ENCODE results near the gene CCDC97.

DNA sequence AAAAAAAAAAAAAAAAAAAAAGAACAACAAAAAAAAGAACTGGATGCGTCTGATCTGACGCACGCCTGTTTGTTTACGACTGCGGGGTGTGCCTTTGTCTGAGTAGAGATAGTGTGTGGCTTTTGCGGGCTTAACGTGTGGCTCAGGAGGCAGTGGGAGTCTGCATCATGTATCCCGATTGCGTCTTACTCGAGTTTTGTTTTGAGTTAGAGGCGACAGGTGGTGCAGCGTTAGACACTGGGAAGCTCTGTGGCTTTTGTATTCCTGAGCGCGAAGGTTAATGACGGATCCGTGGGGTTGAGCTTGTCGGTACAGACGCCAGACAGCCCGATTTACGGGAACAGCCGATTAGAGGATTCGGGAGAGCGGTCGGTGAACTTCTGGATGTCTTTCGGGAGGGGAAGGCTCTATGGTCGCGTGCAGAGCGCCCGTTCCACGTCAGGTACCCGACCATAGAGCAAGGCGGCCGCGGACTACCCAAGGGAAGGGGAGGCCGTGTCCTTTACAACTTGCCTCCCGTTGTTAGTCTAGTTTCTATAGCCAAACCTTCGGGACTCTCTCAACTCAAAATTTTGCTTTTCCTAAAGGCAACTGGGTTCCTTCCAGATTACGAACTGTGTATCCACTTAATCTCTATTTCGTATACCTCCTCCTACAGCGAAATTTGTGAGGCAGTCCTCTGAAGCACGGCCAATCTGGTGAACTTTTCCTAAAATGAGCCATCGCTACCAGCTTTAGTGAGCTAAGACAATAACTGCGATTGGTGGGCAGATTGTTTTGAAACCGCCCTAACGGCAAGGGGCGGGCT, 46.7 kb upstream of the CCDC97 start:
- TF ChIP-seq, protein P1, sequence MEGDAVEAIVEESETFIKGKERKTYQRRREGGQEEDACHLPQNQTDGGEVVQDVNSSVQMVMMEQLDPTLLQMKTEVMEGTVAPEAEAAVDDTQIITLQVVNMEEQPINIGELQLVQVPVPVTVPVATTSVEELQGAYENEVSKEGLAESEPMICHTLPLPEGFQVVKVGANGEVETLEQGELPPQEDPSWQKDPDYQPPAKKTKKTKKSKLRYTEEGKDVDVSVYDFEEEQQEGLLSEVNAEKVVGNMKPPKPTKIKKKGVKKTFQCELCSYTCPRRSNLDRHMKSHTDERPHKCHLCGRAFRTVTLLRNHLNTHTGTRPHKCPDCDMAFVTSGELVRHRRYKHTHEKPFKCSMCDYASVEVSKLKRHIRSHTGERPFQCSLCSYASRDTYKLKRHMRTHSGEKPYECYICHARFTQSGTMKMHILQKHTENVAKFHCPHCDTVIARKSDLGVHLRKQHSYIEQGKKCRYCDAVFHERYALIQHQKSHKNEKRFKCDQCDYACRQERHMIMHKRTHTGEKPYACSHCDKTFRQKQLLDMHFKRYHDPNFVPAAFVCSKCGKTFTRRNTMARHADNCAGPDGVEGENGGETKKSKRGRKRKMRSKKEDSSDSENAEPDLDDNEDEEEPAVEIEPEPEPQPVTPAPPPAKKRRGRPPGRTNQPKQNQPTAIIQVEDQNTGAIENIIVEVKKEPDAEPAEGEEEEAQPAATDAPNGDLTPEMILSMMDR (IDR thresholded peaks at IDR 0.05) = no peak
- TF ChIP-seq ESRRA (CRISPR knock-in tag; IDR thresholded peaks at IDR 0.05; ENCODE audit: borderline replicate concordance) (no peak), FOXK1 (CRISPR knock-in tag; IDR thresholded peaks at IDR 0.05) (no peak), ETV6 (CRISPR knock-in tag; IDR thresholded peaks at IDR 0.05) (no peak), ZNF317 (CRISPR knock-in tag; IDR thresholded peaks at IDR 0.05; ENCODE audit: borderline replicate concordance, low read depth) (no peak)
- TF ChIP-seq, protein P2, sequence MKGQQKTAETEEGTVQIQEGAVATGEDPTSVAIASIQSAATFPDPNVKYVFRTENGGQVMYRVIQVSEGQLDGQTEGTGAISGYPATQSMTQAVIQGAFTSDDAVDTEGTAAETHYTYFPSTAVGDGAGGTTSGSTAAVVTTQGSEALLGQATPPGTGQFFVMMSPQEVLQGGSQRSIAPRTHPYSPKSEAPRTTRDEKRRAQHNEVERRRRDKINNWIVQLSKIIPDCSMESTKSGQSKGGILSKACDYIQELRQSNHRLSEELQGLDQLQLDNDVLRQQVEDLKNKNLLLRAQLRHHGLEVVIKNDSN (CRISPR knock-in tag; IDR thresholded peaks at IDR 0.05) = no peak
